WTC11 (cell line): ENCODE results near the gene SLC22A7. TPM values are rescaled to one million over a fixed set of nuclear protein-coding genes. Genes with fewer than 3 reads are reported as not detected.
"Not testable (repeated sequence)": the region's sequence is repeated elsewhere in the genome, so short reads cannot be mapped to it uniquely, and the experiment has no call there.

Experiments used
- ATAC-seq: fragments of 200-7000 bp; cut with Tn5 transposase; 2 replicates; pipeline ENCODE4 v1.10.0; 2021; ENCODE audit warnings: mild to moderate bottlenecking, moderate library complexity
- CTCF ChIA-PET: fragments of 300-600 bp; sonication (Branson Sonifier 250); formaldehyde crosslinking; loops from one replicate; lab custom pipeline; 2021; ENCODE audit warnings: antibody characterized with exemption; lab: Charles Lee
- POLR2A ChIA-PET: fragments of 350-600 bp; sonication (Branson Sonifier 250); formaldehyde crosslinking; loops from one replicate; lab custom pipeline; 2021; ENCODE audit warnings: antibody characterized with exemption; lab: Charles Lee
- DNase-seq: peaks from one replicate; pipeline ENCODE4 v3.0.0; 2021; ENCODE audit warnings: low spot score
- H3K27ac Mint-ChIP-seq: 2 replicates; pipeline ENCODE4 v1.8.0; 2021; ENCODE audit warnings: mixed read lengths
- H3K27me3 Mint-ChIP-seq: 2 replicates; pipeline ENCODE4 v1.8.0; 2021; ENCODE audit warnings: low read depth, mild to moderate bottlenecking, moderate library complexity, mixed read lengths
- H3K36me3 Mint-ChIP-seq: 2 replicates; pipeline ENCODE4 v1.8.0; 2021; ENCODE audit warnings: mixed read lengths
- H3K4me1 Mint-ChIP-seq: 2 replicates; pipeline ENCODE4 v1.8.0; 2022; ENCODE audit warnings: mixed read lengths
- H3K4me3 Mint-ChIP-seq: 2 replicates; pipeline ENCODE4 v1.8.0; 2021; ENCODE audit warnings: mild to moderate bottlenecking, moderate library complexity, mixed read lengths
- H3K9me3 Mint-ChIP-seq: 2 replicates; pipeline ENCODE4 v1.8.0; 2021; ENCODE audit warnings: mixed read lengths
- EMX1 ChIP-seq: fragments of 250-450 bp; sonication (Bioruptor Pico); IDR thresholded peaks from 2 replicates; pipeline ENCODE4 v1.8.0; 2021; ENCODE audit warnings: mild to moderate bottlenecking
- GRHL2 ChIP-seq: fragments of 250-450 bp; sonication (Bioruptor Pico); IDR thresholded peaks from 2 replicates; pipeline ENCODE4 v1.8.0; 2022; ENCODE audit warnings: mild to moderate bottlenecking, moderate library complexity; ENCODE audit not compliant: insufficient replicate concordance, severe bottlenecking
- NFYB ChIP-seq: sonication (generic); formaldehyde crosslinking; conservative IDR thresholded peaks from 2 replicates; pipeline ENCODE4 v1.8.0; 2022; ENCODE audit warnings: low read depth, missing genetic modification reagents
- ZNF138 ChIP-seq: sonication (generic); formaldehyde crosslinking; conservative IDR thresholded peaks from 2 replicates; pipeline ENCODE4 v1.8.1; 2022; ENCODE audit warnings: mild to moderate bottlenecking, moderate library complexity, missing genetic modification reagents
- ZNF671 ChIP-seq: fragments of 250-450 bp; sonication (Bioruptor Pico); IDR thresholded peaks from 2 replicates; pipeline ENCODE4 v1.8.0; 2021; ENCODE audit warnings: mild to moderate bottlenecking
- total RNA-seq: library from RNA; stranded (reverse); gene quantifications from 3 replicates; pipeline ENCODE4 v1.2.3, GENCODE V29; 2021
- TF ChIP-seq, protein P1 (sequence below): sonication (generic); formaldehyde crosslinking; IDR thresholded peaks from 2 replicates; pipeline ENCODE4 v1.8.1; 2022; ENCODE audit warnings: low read depth, mild to moderate bottlenecking, moderate library complexity, missing genetic modification reagents, borderline replicate concordance

Gene SLC22A7
- total RNA-seq, 1 experiment from 2014 or later = not detected

DNA sequence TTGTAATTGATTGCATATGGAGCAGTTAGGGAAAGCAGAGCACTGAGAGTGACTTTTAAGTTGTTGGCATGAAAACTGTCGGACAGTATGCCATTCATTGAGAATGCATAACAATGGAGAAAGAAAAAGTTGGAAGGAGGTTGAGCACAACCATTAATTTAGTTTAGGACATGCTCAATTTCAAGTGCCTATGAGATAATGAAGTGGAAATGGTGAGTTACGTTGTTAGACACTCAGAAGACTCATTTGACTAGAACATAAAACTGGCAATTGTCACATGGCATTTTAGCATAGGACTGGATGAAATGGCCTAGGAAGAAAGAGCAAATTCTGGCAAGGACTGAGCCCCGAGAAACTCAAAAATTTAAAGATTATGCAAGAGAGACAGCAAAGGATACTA, 49.4 kb downstream of the SLC22A7 start (continued):
- no peak for TF ChIP-seq NFYB (CRISPR knock-in tag)
- no peak for TF ChIP-seq ZNF138 (CRISPR knock-in tag)
- TF ChIP-seq ZNF671 (CRISPR knock-in tag) = no peak
- no peak for TF ChIP-seq GRHL2
- TF ChIP-seq EMX1 (CRISPR knock-in tag) = no peak
- TF ChIP-seq, protein P1, sequence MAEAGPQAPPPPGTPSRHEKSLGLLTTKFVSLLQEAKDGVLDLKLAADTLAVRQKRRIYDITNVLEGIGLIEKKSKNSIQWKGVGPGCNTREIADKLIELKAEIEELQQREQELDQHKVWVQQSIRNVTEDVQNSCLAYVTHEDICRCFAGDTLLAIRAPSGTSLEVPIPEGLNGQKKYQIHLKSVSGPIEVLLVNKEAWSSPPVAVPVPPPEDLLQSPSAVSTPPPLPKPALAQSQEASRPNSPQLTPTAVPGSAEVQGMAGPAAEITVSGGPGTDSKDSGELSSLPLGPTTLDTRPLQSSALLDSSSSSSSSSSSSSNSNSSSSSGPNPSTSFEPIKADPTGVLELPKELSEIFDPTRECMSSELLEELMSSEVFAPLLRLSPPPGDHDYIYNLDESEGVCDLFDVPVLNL (CRISPR knock-in tag) = no peak

DNA sequence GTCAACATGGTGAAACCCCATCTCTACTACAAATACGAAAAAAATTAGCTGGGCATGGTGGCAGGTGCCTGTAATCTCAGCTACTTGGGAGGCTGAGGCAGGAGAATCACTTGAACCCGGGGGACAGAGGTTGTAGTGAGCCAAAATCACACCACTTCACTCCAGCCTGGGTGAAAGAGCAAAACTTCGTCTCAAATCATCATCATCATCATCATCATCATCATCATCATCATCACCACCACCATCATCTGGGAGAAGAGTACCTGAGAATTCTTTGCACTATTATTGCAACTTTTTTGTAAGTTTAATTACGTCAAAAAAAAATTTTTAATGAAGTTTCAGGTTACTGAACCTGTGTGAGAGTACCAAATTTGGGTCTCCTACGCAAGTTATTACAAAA, 53.9 kb downstream of the SLC22A7 start:
- POLR2A ChIA-PET, DNase-seq, H3K27ac Mint-ChIP-seq, CTCF ChIA-PET, H3K27me3 Mint-ChIP-seq, H3K9me3 Mint-ChIP-seq, ATAC-seq, H3K4me3 Mint-ChIP-seq: not testable (repeated sequence)
- H3K36me3 Mint-ChIP-seq = peaks cover 24% of the 10 kb centered on the region
- H3K4me1 Mint-ChIP-seq = peaks cover 14% of the 10 kb centered on the region

Other genes starting within 250 kb of the SLC22A7 start
- 20.8 to 27.9 TPM (median 27.0 TPM) in 3 replicates for gene CUL7, start 244.4 kb upstream of the SLC22A7 start, total RNA-seq
- 107 to 131 TPM (median 112 TPM) in 3 replicates for gene MRPL2, start 238.8 kb upstream of the SLC22A7 start, total RNA-seq
- 31.2 to 36.4 TPM (median 35.7 TPM) in 3 replicates for gene KLC4, start 238.6 kb upstream of the SLC22A7 start, total RNA-seq
- 151 to 165 TPM (median 160 TPM) in 3 replicates for gene PTK7, start 221.9 kb upstream of the SLC22A7 start, total RNA-seq
- 43.9 to 46.2 TPM (median 45.3 TPM) in 3 replicates for gene SRF, start 127.0 kb upstream of the SLC22A7 start, total RNA-seq
- gene CUL9, start 116.1 kb upstream of the SLC22A7 start, total RNA-seq = 15.2 to 20.5 TPM (median 19.2 TPM) in 3 replicates
- 48.4 to 56.4 TPM (median 55.4 TPM) in 3 replicates for gene DNPH1, start 68.8 kb upstream of the SLC22A7 start, total RNA-seq
- 0.66 to 0.78 TPM (median 0.68 TPM) in 3 replicates for gene TTBK1, start 54.8 kb upstream of the SLC22A7 start, total RNA-seq
- gene CRIP3, start 10.6 kb downstream of the SLC22A7 start, total RNA-seq = 44.7 to 48.9 TPM (median 45.6 TPM) in 3 replicates
- gene ZNF318, start 71.4 kb downstream of the SLC22A7 start, total RNA-seq = 19.0 to 24.3 TPM (median 19.7 TPM) in 3 replicates
- 23.8 to 26.6 TPM (median 25.5 TPM) in 3 replicates for gene ABCC10, start 129.3 kb downstream of the SLC22A7 start, total RNA-seq
- gene DLK2, start 157.3 kb downstream of the SLC22A7 start, total RNA-seq = 0.18 to 0.81 TPM (median 0.37 TPM) in 3 replicates
- 40.2 to 40.8 TPM (median 40.4 TPM) in 3 replicates for gene TJAP1, start 179.3 kb downstream of the SLC22A7 start, total RNA-seq
- 0.73 to 1.4 TPM (median 0.76 TPM) in 3 replicates for gene LRRC73, start 212.1 kb downstream of the SLC22A7 start, total RNA-seq
- 79.1 to 82.4 TPM (median 81.3 TPM) in 3 replicates for gene YIPF3, start 218.7 kb downstream of the SLC22A7 start, total RNA-seq
- gene POLR1C, start 218.8 kb downstream of the SLC22A7 start, total RNA-seq = 32.8 to 46.6 TPM (median 34.2 TPM) in 3 replicates